H9 (cell line): ENCODE results near the gene CARHSP1. TPM values are rescaled to one million over a fixed set of nuclear protein-coding genes. Genes with fewer than 3 reads are reported as not detected.

Source experiments
- DNase-seq: peaks from one replicate; pipeline ENCODE4 v3.0.0-alpha.2; 2017
- H2AFZ ChIP-seq: one replicate; pipeline ENCODE4 v1.6.1; 2013; ENCODE audit warnings: mild to moderate bottlenecking, low read length, control low read depth, moderate library complexity
- H2AK5ac ChIP-seq: 2 replicates; pipeline ENCODE4 v1.6.1; 2013; ENCODE audit warnings: low read length, control low read depth, mixed read lengths; ENCODE audit not compliant: insufficient read length
- H2BK120ac ChIP-seq: one replicate; pipeline ENCODE4 v1.6.1; 2013; ENCODE audit warnings: low read depth, mild to moderate bottlenecking, low read length, control low read depth, inconsistent platforms; ENCODE audit not compliant: poor library complexity, severe bottlenecking
- H2BK12ac ChIP-seq: 2 replicates; pipeline ENCODE4 v1.6.1; 2013; ENCODE audit warnings: low read length, control low read depth, mixed read lengths, low read depth; ENCODE audit not compliant: insufficient read length
- H2BK15ac ChIP-seq: 2 replicates; pipeline ENCODE4 v1.6.1; 2013; ENCODE audit warnings: low read depth, low read length, control low read depth
- H2BK20ac ChIP-seq: one replicate; pipeline ENCODE4 v1.6.1; 2013; ENCODE audit warnings: low read depth, mild to moderate bottlenecking, low read length, control low read depth, inconsistent platforms; ENCODE audit not compliant: poor library complexity, severe bottlenecking
- H2BK5ac ChIP-seq: 2 replicates; pipeline ENCODE4 v1.6.1; 2013; ENCODE audit warnings: low read length, control low read depth, mixed read lengths; ENCODE audit not compliant: insufficient read length
- H3K14ac ChIP-seq: 2 replicates; pipeline ENCODE4 v1.6.1; 2013; ENCODE audit warnings: low read length, control low read depth; ENCODE audit not compliant: insufficient read depth
- H3K18ac ChIP-seq: 2 replicates; pipeline ENCODE4 v1.6.1; 2013; ENCODE audit warnings: low read depth, mild to moderate bottlenecking, mixed read lengths, low read length, control low read depth; ENCODE audit not compliant: insufficient read length
- H3K23ac ChIP-seq: 2 replicates; pipeline ENCODE4 v1.6.1; 2013; ENCODE audit warnings: low read length, control low read depth, mixed read lengths, low read depth; ENCODE audit not compliant: insufficient read length
- H3K23me2 ChIP-seq: 2 replicates; pipeline ENCODE4 v1.6.1; 2013; ENCODE audit warnings: low read depth, mild to moderate bottlenecking, mixed read lengths, low read length, control low read depth; ENCODE audit not compliant: insufficient read length, poor library complexity, severe bottlenecking
- H3K27ac ChIP-seq: 2 replicates; pipeline ENCODE4 v1.5.1; 2013; ENCODE audit warnings: low read length, control low read depth, mixed read lengths, low read depth; ENCODE audit not compliant: insufficient read length
- H3K27me3 ChIP-seq: 2 replicates; pipeline ENCODE4 v1.6.1; 2013; ENCODE audit warnings: low read length, control low read depth, inconsistent platforms; ENCODE audit not compliant: insufficient read depth
- H3K4ac ChIP-seq: 2 replicates; pipeline ENCODE4 v1.6.1; 2013; ENCODE audit warnings: low read depth, mild to moderate bottlenecking, control low read depth, inconsistent platforms, low read length, moderate library complexity
- H3K4me1 ChIP-seq: 2 replicates; pipeline ENCODE4 v1.6.1; 2013; ENCODE audit warnings: low read length, control low read depth, inconsistent platforms; ENCODE audit not compliant: insufficient read depth
- H3K4me2 ChIP-seq: 2 replicates; pipeline ENCODE4 v1.6.1; 2013; ENCODE audit warnings: low read length, control low read depth, mixed read lengths; ENCODE audit not compliant: insufficient read length, insufficient read depth
- H3K56ac ChIP-seq: 2 replicates; pipeline ENCODE4 v1.6.1; 2013; ENCODE audit warnings: low read depth, mild to moderate bottlenecking, mixed read lengths, low read length, control low read depth; ENCODE audit not compliant: insufficient read length
- H3K79me1 ChIP-seq: 2 replicates; pipeline ENCODE4 v1.6.1; 2013; ENCODE audit warnings: low read depth, mild to moderate bottlenecking, moderate library complexity, low read length, control low read depth, inconsistent platforms; ENCODE audit not compliant: insufficient read depth, poor library complexity, severe bottlenecking
- H3K79me2 ChIP-seq: 2 replicates; pipeline ENCODE4 v1.6.1; 2013; ENCODE audit warnings: low read length, control low read depth, inconsistent platforms; ENCODE audit not compliant: insufficient read depth
- H3K9ac ChIP-seq: 2 replicates; pipeline ENCODE4 v1.6.1; 2013; ENCODE audit warnings: low read length, control low read depth, mixed read lengths; ENCODE audit not compliant: insufficient read length; ENCODE audit errors: extremely low read depth
- H3K9me3 ChIP-seq: one replicate; pipeline ENCODE4 v1.6.1; 2013; ENCODE audit warnings: low read depth, low read length, inconsistent platforms; ENCODE audit not compliant: control insufficient read depth
- H3T11ph ChIP-seq: one replicate; pipeline ENCODE4 v1.6.1; 2013; ENCODE audit warnings: mild to moderate bottlenecking, low read length, control low read depth, inconsistent platforms
- H4K20me1 ChIP-seq: one replicate; pipeline ENCODE4 v1.6.1; 2013; ENCODE audit not compliant: control insufficient read depth, insufficient read length, insufficient read depth
- H4K5ac ChIP-seq: 2 replicates; pipeline ENCODE4 v1.6.1; 2013; ENCODE audit warnings: low read depth, mild to moderate bottlenecking, mixed read lengths, low read length, control low read depth; ENCODE audit not compliant: insufficient read length
- H4K8ac ChIP-seq: replicated peaks from 2 replicates; pipeline ENCODE4 v1.6.1; 2013; ENCODE audit warnings: low read length, control low read depth, mixed read lengths, low read depth; ENCODE audit not compliant: insufficient read length
- H4K91ac ChIP-seq: 2 replicates; pipeline ENCODE4 v1.6.1; 2013; ENCODE audit warnings: low read depth, mild to moderate bottlenecking, moderate library complexity, mixed read lengths, low read length, control low read depth; ENCODE audit not compliant: insufficient read length
- H3K27ac Mint-ChIP-seq, 3 experiments: 2 replicates in 2 of 3; 3 replicates in 1 of 3; pipeline ENCODE4 v1.8.0; 2020 to 2021; ENCODE audit warnings: mixed read lengths in 3 of 3, mild to moderate bottlenecking in 1 of 3, moderate library complexity in 1 of 3
- H3K27me3 Mint-ChIP-seq: 2 replicates; pipeline ENCODE4 v1.8.0; 2021; ENCODE audit warnings: low read depth, mild to moderate bottlenecking, moderate library complexity, mixed read lengths
- H3K36me3 Mint-ChIP-seq, 3 experiments: 2 replicates in 2 of 3; 3 replicates in 1 of 3; pipeline ENCODE4 v1.8.0; 2020 to 2021; ENCODE audit warnings: low read depth in 3 of 3, mixed read lengths in 3 of 3; ENCODE audit not compliant: insufficient read depth in 1 of 3
- H3K4me1 Mint-ChIP-seq, 2 experiments: 2 replicates each; pipeline ENCODE4 v1.8.0; 2020; ENCODE audit warnings: mixed read lengths in 2 of 2
- H3K4me3 Mint-ChIP-seq, 2 experiments: 2 replicates in 1 of 2; 3 replicates in 1 of 2; pipeline ENCODE4 v1.8.0; 2020 to 2021; ENCODE audit warnings: mild to moderate bottlenecking in 2 of 2, mixed read lengths in 2 of 2, moderate library complexity in 1 of 2
- H3K9me3 Mint-ChIP-seq, 2 experiments: 2 replicates in 1 of 2; 3 replicates in 1 of 2; pipeline ENCODE4 v1.8.0; 2020; ENCODE audit warnings: mild to moderate bottlenecking in 2 of 2, mixed read lengths in 2 of 2, moderate library complexity in 1 of 2
- WGBS: extraction: QIAGEN DNeasy Blood & Tissue Kit; methylation state at CpG from one replicate; pipeline ENCODE4 v1.1.7; 2013; ENCODE audit warnings: missing lambda C conversion rate, low lambda C conversion rate, mixed read lengths; ENCODE audit not compliant: insufficient read length; ENCODE audit errors: extremely low coverage; 5-methylcytosine and 5-hydroxymethylcytosine counted together
- total RNA-seq: library from RNA; stranded (reverse); gene quantifications from 2 replicates; pipeline ENCODE4 v1.2.1, GENCODE V29; 2021
- TF ChIP-seq, protein P1 (sequence below): fragments of 200-600 bp; sonication (generic); conservative IDR thresholded peaks from 3 replicates; pipeline ENCODE4 v1.8.0; 2021; ENCODE audit warnings: antibody characterized with exemption, mild to moderate bottlenecking

Gene CARHSP1
- total RNA-seq, 1 experiment from 2014 or later = 194 TPM

DNA sequence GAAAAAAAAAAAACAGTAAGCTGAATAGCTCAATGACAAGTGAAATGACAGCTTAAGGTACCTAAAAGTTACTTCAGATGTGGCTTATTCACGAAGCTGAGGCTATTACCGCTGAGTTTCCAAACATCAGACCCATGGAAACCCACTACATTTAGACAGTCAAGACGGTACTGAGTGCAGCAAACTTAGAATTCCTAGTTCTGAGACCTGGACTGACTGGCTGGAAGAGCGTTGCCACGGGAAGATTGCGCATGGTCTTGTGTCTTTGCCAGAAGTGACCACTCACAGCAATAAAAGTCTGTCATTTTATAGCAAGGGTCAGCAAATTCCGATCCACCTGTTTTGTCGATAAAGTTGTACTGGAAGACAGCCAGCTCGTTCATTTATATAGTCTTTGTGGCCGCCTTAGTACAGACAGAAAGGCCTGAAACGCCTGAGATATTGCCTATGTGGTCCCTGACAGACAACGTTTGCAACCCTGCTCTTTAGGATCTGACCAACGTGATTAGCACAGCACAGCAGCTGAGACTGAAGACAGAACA, 32.6 kb upstream of the CARHSP1 start:
- Mint-ChIP-seq H3K9me3 (no peaks in the 10 kb centered on the region), H3K27ac (peak overlapping the region in 1 of 3 experiments; percentile 67; a peak in 3 of 7 replicates), H3K4me3 (no peak overlapping the region), H3K27me3 (no peaks in the 10 kb centered on the region), H3K36me3 (peaks cover 84 to 97% (median 95%) of the 10 kb centered on the region in 3 experiments), H3K4me1 (peaks cover 0 to 9% of the 10 kb centered on the region in 2 experiments; a peak in 2 of 4 replicates)
- no peak overlapping the region for H4K91ac ChIP-seq
- no peak overlapping the region for H4K5ac ChIP-seq
- H3K27ac ChIP-seq = no peak overlapping the region
- TF ChIP-seq, protein P1, sequence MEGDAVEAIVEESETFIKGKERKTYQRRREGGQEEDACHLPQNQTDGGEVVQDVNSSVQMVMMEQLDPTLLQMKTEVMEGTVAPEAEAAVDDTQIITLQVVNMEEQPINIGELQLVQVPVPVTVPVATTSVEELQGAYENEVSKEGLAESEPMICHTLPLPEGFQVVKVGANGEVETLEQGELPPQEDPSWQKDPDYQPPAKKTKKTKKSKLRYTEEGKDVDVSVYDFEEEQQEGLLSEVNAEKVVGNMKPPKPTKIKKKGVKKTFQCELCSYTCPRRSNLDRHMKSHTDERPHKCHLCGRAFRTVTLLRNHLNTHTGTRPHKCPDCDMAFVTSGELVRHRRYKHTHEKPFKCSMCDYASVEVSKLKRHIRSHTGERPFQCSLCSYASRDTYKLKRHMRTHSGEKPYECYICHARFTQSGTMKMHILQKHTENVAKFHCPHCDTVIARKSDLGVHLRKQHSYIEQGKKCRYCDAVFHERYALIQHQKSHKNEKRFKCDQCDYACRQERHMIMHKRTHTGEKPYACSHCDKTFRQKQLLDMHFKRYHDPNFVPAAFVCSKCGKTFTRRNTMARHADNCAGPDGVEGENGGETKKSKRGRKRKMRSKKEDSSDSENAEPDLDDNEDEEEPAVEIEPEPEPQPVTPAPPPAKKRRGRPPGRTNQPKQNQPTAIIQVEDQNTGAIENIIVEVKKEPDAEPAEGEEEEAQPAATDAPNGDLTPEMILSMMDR = no peak
- H4K8ac ChIP-seq = no peak overlapping the region
- H2BK12ac ChIP-seq = no peak overlapping the region
- no CpG with 5 or more reads among the region's 13 CpGs for WGBS
- H3K56ac ChIP-seq = no peak overlapping the region
- H3T11ph ChIP-seq = no peak overlapping the region
- H4K20me1 ChIP-seq = no peaks in the 10 kb centered on the region
- no peak overlapping the region for H3K14ac ChIP-seq
- no peak overlapping the region for H2BK120ac ChIP-seq
- no peaks in the 10 kb centered on the region for H3K4me1 ChIP-seq
- no peak overlapping the region for H3K9ac ChIP-seq
- H2BK5ac ChIP-seq = no peak overlapping the region
- no peak for DNase-seq
- H3K23ac ChIP-seq = no peak overlapping the region
- H3K4me2 ChIP-seq = no peak overlapping the region
- no peak overlapping the region for H3K18ac ChIP-seq
- H3K9me3 ChIP-seq = no peaks in the 10 kb centered on the region
- H2BK15ac ChIP-seq = no peak overlapping the region
- H2BK20ac ChIP-seq = no peak overlapping the region
- no peaks in the 10 kb centered on the region for H3K79me2 ChIP-seq
- no peak overlapping the region for H2AFZ ChIP-seq
- H2AK5ac ChIP-seq = no peak overlapping the region
- no peaks in the 10 kb centered on the region for H3K27me3 ChIP-seq
- H3K79me1 ChIP-seq = no peaks in the 10 kb centered on the region
- no peaks in the 10 kb centered on the region for H3K23me2 ChIP-seq
- no peak overlapping the region for H3K4ac ChIP-seq
